MV-4-11 (cell line): ENCODE data around the gene GRIK3.
"Not testable (repeated sequence)": the region's sequence is repeated elsewhere in the genome, so short reads cannot be mapped to it uniquely, and the experiment has no call there.

Experiments
- DNase-seq: peaks from one replicate; lab custom pipeline; 2025; lab: John Stamatoyannopoulos, UW

The GRIK3 gene

GRCh38 chr1:36784147-36784859, 250.0 kb downstream of the GRIK3 start:
- no peak for DNase-seq

- no peak for DNase-seq
These were observed 250.8 kb downstream of the GRIK3 start for GRCh38 chr1:36783475-36783874.

- DNase-seq, result no peak
These were observed 251.5 kb downstream of the GRIK3 start for GRCh38 chr1:36782785-36783184.

- no peak for DNase-seq
These were observed 252.2 kb downstream of the GRIK3 start for GRCh38 chr1:36782085-36782484.

GRCh38 chr1:36781098-36781497, 253.2 kb downstream of the GRIK3 start:
- DNase-seq, result no peak

- DNase-seq, result no peak
These were observed 255.6 kb downstream of the GRIK3 start for GRCh38 chr1:36778740-36779139.

- no peak for DNase-seq
These were observed 257.1 kb downstream of the GRIK3 start for GRCh38 chr1:36776948-36777831.

- no peak for DNase-seq
These were observed 258.1 kb downstream of the GRIK3 start for GRCh38 chr1:36776256-36776655.

- DNase-seq, result no peak
These were observed 258.6 kb downstream of the GRIK3 start for GRCh38 chr1:36775716-36776115.

GRCh38 chr1:36773827-36774541, 260.3 kb downstream of the GRIK3 start:
- DNase-seq, result peak; percentile 28

GRCh38 chr1:36772647-36773495, 261.4 kb downstream of the GRIK3 start:
- no peak for DNase-seq

GRCh38 chr1:36771660-36772284, 262.5 kb downstream of the GRIK3 start:
- DNase-seq, result no peak

- DNase-seq, result no peak
These were observed 263.1 kb downstream of the GRIK3 start for GRCh38 chr1:36771240-36771639.

- no peak for DNase-seq
These were observed 264.2 kb downstream of the GRIK3 start for GRCh38 chr1:36769886-36770830.

GRCh38 chr1:36768486-36769178, 265.7 kb downstream of the GRIK3 start:
- DNase-seq, result no peak

GRCh38 chr1:36767429-36767828, 266.9 kb downstream of the GRIK3 start:
- not testable (repeated sequence) for DNase-seq

- DNase-seq, result no peak
These were observed 267.8 kb downstream of the GRIK3 start for GRCh38 chr1:36766481-36766880.

- DNase-seq, result no peak
These were observed 268.5 kb downstream of the GRIK3 start for GRCh38 chr1:36765785-36766300.

- no peak for DNase-seq
These were observed 269.5 kb downstream of the GRIK3 start for GRCh38 chr1:36764798-36765197.
